GM10266 (cell line): Measurements from ENCODE around the gene WIPF3.

Source experiments
- DNase-seq: peaks from one replicate; pipeline ENCODE4 v3.0.0; 2012; ENCODE audit errors: extremely low spot score
- TF ChIP-seq, protein P1 (sequence below): IDR thresholded peaks from 2 replicates; pipeline ENCODE4 v1.5.1; 2012; ENCODE audit warnings: mild to moderate bottlenecking, low read depth; ENCODE audit not compliant: control insufficient read depth, insufficient read depth; ENCODE audit errors: missing control alignments

The WIPF3 gene

DNA sequence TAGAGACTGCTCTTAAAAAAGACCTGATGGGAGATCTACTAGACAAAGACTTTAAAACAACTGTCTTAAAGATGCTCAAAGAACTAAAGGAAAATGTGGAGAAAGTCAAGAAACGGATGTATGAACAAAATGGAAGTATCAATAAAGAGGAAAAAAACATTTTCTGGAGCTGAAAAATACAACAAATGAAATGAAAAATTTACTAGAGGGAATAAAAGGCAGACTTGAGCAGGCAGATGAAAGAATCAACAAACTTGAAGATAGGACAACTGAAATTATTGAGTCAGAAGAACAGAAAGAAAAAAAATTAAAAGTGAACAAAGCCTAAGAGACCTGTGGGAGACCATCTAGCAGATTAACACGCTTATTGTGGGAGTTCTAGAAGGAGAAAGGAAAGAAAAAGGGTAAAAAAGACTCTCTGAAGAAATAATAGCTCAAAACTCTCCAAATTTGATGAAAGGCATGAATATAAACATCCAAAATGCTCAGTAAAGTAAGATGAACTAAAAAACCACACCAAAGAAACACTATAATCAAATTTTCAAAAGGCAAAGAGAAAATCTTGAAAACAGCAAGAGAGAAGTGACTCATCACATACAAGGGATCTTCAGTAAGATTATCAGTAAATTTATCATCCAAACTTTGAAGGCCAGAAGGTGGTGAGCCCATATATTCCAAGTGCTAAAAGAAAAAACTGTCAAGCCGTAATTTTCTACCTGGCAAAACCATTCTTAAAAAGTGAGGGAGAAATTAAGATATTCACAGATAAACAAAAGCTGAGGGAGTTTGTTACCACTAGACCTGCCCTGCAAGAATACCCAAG lies 100.1 kb downstream of the WIPF3 start:
- DNase-seq = no peak
- TF ChIP-seq, protein P1, sequence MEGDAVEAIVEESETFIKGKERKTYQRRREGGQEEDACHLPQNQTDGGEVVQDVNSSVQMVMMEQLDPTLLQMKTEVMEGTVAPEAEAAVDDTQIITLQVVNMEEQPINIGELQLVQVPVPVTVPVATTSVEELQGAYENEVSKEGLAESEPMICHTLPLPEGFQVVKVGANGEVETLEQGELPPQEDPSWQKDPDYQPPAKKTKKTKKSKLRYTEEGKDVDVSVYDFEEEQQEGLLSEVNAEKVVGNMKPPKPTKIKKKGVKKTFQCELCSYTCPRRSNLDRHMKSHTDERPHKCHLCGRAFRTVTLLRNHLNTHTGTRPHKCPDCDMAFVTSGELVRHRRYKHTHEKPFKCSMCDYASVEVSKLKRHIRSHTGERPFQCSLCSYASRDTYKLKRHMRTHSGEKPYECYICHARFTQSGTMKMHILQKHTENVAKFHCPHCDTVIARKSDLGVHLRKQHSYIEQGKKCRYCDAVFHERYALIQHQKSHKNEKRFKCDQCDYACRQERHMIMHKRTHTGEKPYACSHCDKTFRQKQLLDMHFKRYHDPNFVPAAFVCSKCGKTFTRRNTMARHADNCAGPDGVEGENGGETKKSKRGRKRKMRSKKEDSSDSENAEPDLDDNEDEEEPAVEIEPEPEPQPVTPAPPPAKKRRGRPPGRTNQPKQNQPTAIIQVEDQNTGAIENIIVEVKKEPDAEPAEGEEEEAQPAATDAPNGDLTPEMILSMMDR = no peak

DNA sequence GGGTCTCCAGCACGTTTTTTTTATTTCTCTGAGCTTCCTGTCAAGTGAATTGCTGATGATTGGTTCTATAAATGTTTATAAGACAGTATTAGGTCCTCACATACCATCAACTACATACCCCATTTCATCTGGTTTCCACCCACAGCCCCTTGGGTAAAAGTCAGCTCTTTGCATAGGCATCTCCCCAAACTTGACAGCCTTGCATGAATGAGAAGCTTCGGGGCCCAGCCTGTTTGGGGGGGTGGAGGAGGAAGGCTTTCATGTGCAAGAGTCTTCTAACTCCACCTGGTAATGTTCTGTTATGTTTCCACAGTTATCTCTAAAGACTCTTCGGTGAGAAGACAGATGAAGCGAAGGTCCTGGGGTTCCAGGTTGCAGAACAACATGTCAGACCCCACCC lies 107.9 kb downstream of the WIPF3 start:
- TF ChIP-seq, protein P1 = no peak
- DNase-seq = no peak

DNA sequence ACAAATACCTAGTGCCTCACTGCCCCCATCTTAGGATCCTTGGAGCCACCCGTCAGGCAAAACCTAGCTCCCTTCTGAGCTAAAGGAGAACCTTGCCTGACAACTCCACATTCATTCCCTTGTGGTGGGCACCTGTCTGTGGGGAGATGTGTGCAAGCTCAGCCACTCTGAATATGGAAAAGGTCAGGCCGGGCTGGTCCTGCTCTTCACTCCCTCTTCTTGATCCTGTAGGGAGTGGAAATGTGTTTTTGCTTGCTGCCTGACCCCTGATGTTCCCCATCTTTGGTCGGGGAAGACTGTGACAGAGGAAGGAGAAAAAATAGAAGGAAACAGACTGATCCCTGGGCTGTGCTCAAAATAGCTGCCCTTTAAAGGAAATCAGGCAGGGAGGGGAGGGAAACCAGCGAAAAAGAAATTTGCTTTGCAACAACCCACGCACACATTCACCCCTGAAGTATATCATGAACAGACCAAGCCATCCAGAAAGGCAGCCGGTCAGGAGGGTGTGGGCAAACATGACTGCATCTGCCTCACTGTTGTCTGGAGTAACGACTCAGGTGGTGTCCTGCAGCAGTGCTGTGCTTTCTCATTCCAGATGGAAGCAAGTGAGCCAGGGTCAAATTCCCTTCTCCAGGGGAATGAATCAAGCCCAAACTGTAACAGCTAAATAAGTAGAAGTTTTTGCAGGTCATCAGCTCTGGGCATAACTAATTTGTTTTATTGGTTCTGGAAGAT lies 109.3 kb downstream of the WIPF3 start:
- DNase-seq = no peak

DNA sequence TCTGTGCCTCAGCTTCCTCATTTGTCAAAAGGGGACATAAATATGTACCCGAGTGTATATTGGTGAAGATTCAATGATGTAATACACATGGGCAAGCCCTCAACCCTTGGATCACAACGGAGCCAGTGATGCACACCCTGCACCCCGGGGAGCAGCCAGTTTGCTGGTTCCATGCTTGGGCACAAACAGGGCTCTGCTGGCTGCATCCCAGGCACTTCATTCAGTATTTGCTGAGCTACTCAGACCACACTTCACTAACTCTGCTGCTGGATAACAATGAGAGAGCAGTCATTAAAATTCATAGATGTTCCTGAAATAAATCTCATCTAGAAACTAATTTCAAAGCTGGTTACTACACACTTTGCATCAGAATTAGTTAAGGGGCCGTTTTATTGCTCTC lies 111.3 kb downstream of the WIPF3 start:
- TF ChIP-seq, protein P1 = no peak
- DNase-seq = no peak

More for the DNA sequence above, 109.3 kb downstream of the WIPF3 start:
- TF ChIP-seq, protein P1 = no peak

DNA sequence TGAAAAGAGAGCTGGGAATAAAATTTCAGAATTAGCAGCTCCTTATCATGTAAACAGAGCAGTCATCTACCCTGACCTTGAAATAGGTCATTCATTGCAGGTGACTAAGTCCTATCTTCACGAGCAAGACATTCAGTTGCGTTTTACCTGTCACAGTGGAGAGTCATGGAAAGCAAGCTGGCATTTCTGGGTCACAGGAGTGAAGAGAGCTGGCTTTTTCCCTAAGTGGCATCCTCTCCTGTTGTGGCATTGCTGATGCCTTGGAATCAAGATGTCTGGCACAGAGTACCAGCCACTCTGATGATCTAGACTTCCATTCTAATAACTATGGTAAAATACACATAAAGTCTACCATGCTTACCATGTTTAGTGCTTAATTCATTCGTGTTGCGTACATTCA lies 112.5 kb downstream of the WIPF3 start:
- no peak for DNase-seq
- TF ChIP-seq, protein P1 = no peak

DNA sequence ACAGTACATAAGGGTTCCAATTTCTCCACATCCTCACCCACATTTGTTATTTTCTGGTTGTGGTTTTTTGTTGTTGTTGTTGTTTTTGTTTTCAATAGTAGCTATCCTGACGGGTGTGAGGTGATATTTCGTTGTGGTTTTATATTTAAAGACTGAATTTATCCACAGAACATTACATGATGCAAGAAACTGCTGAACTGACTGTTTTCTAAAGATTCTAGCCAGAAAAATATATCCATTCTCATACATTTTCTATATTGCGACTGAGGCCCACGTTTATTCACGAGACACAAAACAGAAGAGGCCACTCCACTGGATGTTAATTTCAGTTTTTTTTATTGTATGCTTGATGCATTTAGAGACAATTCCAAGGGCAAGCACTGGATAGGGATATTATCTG lies 113.5 kb downstream of the WIPF3 start:
- TF ChIP-seq, protein P1 = no peak
- DNase-seq = no peak

DNA sequence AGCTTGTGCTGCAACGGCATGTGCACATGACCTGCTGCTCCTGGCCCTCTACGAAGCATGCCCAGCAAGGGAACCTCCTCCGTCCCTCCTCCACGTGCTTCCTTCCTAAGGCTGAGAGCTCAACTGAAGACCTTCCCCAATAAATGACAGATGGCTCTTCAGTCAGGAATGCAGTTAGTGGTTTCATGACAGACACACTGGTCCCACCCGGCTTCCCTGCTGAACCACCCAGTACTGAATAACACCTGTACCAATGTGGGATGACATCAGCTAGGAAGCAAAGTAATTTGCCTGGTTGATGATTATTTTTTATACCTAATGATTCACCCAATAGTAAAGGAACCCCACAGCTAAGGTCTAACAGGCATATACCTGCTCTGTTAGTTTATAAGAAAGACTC lies 114.2 kb downstream of the WIPF3 start:
- TF ChIP-seq, protein P1 = no peak
- DNase-seq = no peak
